Memory B cell (primary cell): Measurements from ENCODE around the gene NFYA.
A peak's percentile ranks its signal among the peaks of the same experiment; 100 is the strongest.
"Not testable (repeated sequence)": the region's sequence is repeated elsewhere in the genome, so short reads cannot be mapped to it uniquely, and the experiment has no call there.

ENCODE experiments used
- ATAC-seq: fragments of 150-1000 bp; cut with Tn5 transposase; 2 replicates; pipeline ENCODE4 v1.10.0; 2021; ENCODE audit warnings: low read depth, mild to moderate bottlenecking, moderate library complexity
- DNase-seq, 2 donors: peaks; one replicate each; pipeline ENCODE4 v3.0.0; 2022; ENCODE audit warnings: low spot score in 2 of 2
- H3K27ac Mint-ChIP-seq: one replicate; pipeline ENCODE4 v1.8.0; 2022; ENCODE audit warnings: mild to moderate bottlenecking, moderate library complexity, mixed read lengths
- H3K27me3 Mint-ChIP-seq: one replicate; pipeline ENCODE4 v1.8.0; 2022; ENCODE audit warnings: mixed read lengths
- H3K36me3 Mint-ChIP-seq: one replicate; pipeline ENCODE4 v1.8.0; 2022; ENCODE audit warnings: mild to moderate bottlenecking, mixed read lengths
- H3K4me1 Mint-ChIP-seq: one replicate; pipeline ENCODE4 v1.8.0; 2022; ENCODE audit warnings: mixed read lengths
- H3K4me3 Mint-ChIP-seq: one replicate; pipeline ENCODE4 v1.8.0; 2022; ENCODE audit warnings: mild to moderate bottlenecking, moderate library complexity, mixed read lengths
- H3K9me3 Mint-ChIP-seq: one replicate; pipeline ENCODE4 v1.8.0; 2022; ENCODE audit warnings: mixed read lengths

The NFYA gene

GRCh38 chr6:41092421-41093140, 19.8 kb downstream of the NFYA start:
- H3K27ac Mint-ChIP-seq: no peak overlapping the region
- no peaks in the 10 kb centered on the region for H3K27me3 Mint-ChIP-seq
- H3K4me3 Mint-ChIP-seq: no peak overlapping the region
- DNase-seq: no peak
- no peaks in the 10 kb centered on the region for H3K4me1 Mint-ChIP-seq
- H3K36me3 Mint-ChIP-seq: peaks cover 34% of the 10 kb centered on the region
- ATAC-seq: peak; percentile 39
- no peaks in the 10 kb centered on the region for H3K9me3 Mint-ChIP-seq

- H3K9me3 Mint-ChIP-seq: no peaks in the 10 kb centered on the region
- no peak overlapping the region for H3K4me3 Mint-ChIP-seq
- H3K4me1 Mint-ChIP-seq: no peaks in the 10 kb centered on the region
- DNase-seq (no peak), ATAC-seq (no peak)
- no peak overlapping the region for H3K27ac Mint-ChIP-seq
- H3K27me3 Mint-ChIP-seq: no peaks in the 10 kb centered on the region
- peaks cover 41% of the 10 kb centered on the region for H3K36me3 Mint-ChIP-seq
Observed at GRCh38 chr6:41093729-41094128, 21.0 kb downstream of the NFYA start.

- ATAC-seq (no peak), DNase-seq (no peak)
- Mint-ChIP-seq H3K27ac (no peak overlapping the region), H3K4me1 (no peaks in the 10 kb centered on the region), H3K27me3 (no peaks in the 10 kb centered on the region), H3K9me3 (no peaks in the 10 kb centered on the region), H3K4me3 (no peak overlapping the region), H3K36me3 (peaks cover 39% of the 10 kb centered on the region)
Observed at GRCh38 chr6:41097467-41098090, 24.8 kb downstream of the NFYA start.

- H3K27me3 Mint-ChIP-seq: no peaks in the 10 kb centered on the region
- H3K36me3 Mint-ChIP-seq: peaks cover 37% of the 10 kb centered on the region
- H3K4me1 Mint-ChIP-seq: no peaks in the 10 kb centered on the region
- no peak overlapping the region for H3K27ac Mint-ChIP-seq
- H3K4me3 Mint-ChIP-seq: no peak overlapping the region
- DNase-seq: no peak
- ATAC-seq: no peak
- no peaks in the 10 kb centered on the region for H3K9me3 Mint-ChIP-seq
Observed at GRCh38 chr6:41098366-41098765, 25.6 kb downstream of the NFYA start.

- no peak overlapping the region for H3K27ac Mint-ChIP-seq
- H3K4me3 Mint-ChIP-seq: no peak overlapping the region
- ATAC-seq: no peak
- no peaks in the 10 kb centered on the region for H3K9me3 Mint-ChIP-seq
- no peak for DNase-seq
- H3K27me3 Mint-ChIP-seq: no peaks in the 10 kb centered on the region
- H3K4me1 Mint-ChIP-seq: no peaks in the 10 kb centered on the region
- peaks cover 26% of the 10 kb centered on the region for H3K36me3 Mint-ChIP-seq
Observed at GRCh38 chr6:41100871-41101287, 28.1 kb downstream of the NFYA start.

- no peak for DNase-seq
- Mint-ChIP-seq H3K36me3 (peaks cover 10% of the 10 kb centered on the region), H3K9me3 (no peaks in the 10 kb centered on the region), H3K27me3 (no peaks in the 10 kb centered on the region), H3K27ac (no peak overlapping the region), H3K4me3 (no peak overlapping the region), H3K4me1 (no peaks in the 10 kb centered on the region)
- no peak for ATAC-seq
Observed at GRCh38 chr6:41103847-41104246, 31.1 kb downstream of the NFYA start.

- no peak overlapping the region for H3K4me3 Mint-ChIP-seq
- H3K27me3 Mint-ChIP-seq: no peaks in the 10 kb centered on the region
- H3K9me3 Mint-ChIP-seq: no peaks in the 10 kb centered on the region
- H3K27ac Mint-ChIP-seq: no peak overlapping the region
- no peaks in the 10 kb centered on the region for H3K4me1 Mint-ChIP-seq
- DNase-seq (no peak), ATAC-seq (no peak)
- peaks cover 7% of the 10 kb centered on the region for H3K36me3 Mint-ChIP-seq
Observed at GRCh38 chr6:41111017-41111416, 38.2 kb downstream of the NFYA start.

GRCh38 chr6:41115027-41115426, 42.3 kb downstream of the NFYA start:
- ATAC-seq, H3K27ac Mint-ChIP-seq, H3K9me3 Mint-ChIP-seq, H3K36me3 Mint-ChIP-seq, H3K4me1 Mint-ChIP-seq, H3K27me3 Mint-ChIP-seq, DNase-seq, H3K4me3 Mint-ChIP-seq: not testable (repeated sequence)

GRCh38 chr6:41119508-41119907, 46.7 kb downstream of the NFYA start:
- no peaks in the 10 kb centered on the region for H3K9me3 Mint-ChIP-seq
- DNase-seq: no peak
- no peak for ATAC-seq
- H3K27me3 Mint-ChIP-seq: no peaks in the 10 kb centered on the region
- H3K36me3 Mint-ChIP-seq: peaks cover 17% of the 10 kb centered on the region
- no peak overlapping the region for H3K4me3 Mint-ChIP-seq
- H3K27ac Mint-ChIP-seq: no peak overlapping the region
- H3K4me1 Mint-ChIP-seq: no peaks in the 10 kb centered on the region

- H3K4me1 Mint-ChIP-seq: no peaks in the 10 kb centered on the region
- ATAC-seq (no peak), DNase-seq (no peak)
- peaks cover 15% of the 10 kb centered on the region for H3K36me3 Mint-ChIP-seq
- H3K27ac Mint-ChIP-seq: no peak overlapping the region
- no peaks in the 10 kb centered on the region for H3K27me3 Mint-ChIP-seq
- H3K9me3 Mint-ChIP-seq: no peaks in the 10 kb centered on the region
- H3K4me3 Mint-ChIP-seq: no peak overlapping the region
Observed at GRCh38 chr6:41120058-41120457, 47.3 kb downstream of the NFYA start.

- no peaks in the 10 kb centered on the region for H3K27me3 Mint-ChIP-seq
Observed at GRCh38 chr6:41122373-41122772, 49.6 kb downstream of the NFYA start.

GRCh38 chr6:41122918-41123317, 50.1 kb downstream of the NFYA start:
- Mint-ChIP-seq H3K4me1 (no peaks in the 10 kb centered on the region), H3K4me3 (no peak overlapping the region), H3K27me3 (no peaks in the 10 kb centered on the region), H3K9me3 (no peaks in the 10 kb centered on the region), H3K36me3 (peaks cover 17% of the 10 kb centered on the region), H3K27ac (no peak overlapping the region)
- ATAC-seq: no peak
- no peak for DNase-seq

More at GRCh38 chr6:41122373-41122772, 49.6 kb downstream of the NFYA start:
- H3K4me3 Mint-ChIP-seq: no peak overlapping the region
- H3K36me3 Mint-ChIP-seq: peaks cover 16% of the 10 kb centered on the region
- DNase-seq (no peak), ATAC-seq (no peak)
- no peaks in the 10 kb centered on the region for H3K4me1 Mint-ChIP-seq
- no peaks in the 10 kb centered on the region for H3K9me3 Mint-ChIP-seq
- H3K27ac Mint-ChIP-seq: no peak overlapping the region

- H3K36me3 Mint-ChIP-seq: peaks cover 16% of the 10 kb centered on the region
- ATAC-seq (no peak), DNase-seq (no peak)
- no peaks in the 10 kb centered on the region for H3K4me1 Mint-ChIP-seq
- H3K4me3 Mint-ChIP-seq: no peak overlapping the region
- no peaks in the 10 kb centered on the region for H3K27me3 Mint-ChIP-seq
- H3K27ac Mint-ChIP-seq: no peak overlapping the region
- H3K9me3 Mint-ChIP-seq: no peaks in the 10 kb centered on the region
Observed at GRCh38 chr6:41125282-41125681, 52.5 kb downstream of the NFYA start.

GRCh38 chr6:41132254-41132653, 59.5 kb downstream of the NFYA start:
- no peak for DNase-seq
- H3K27me3 Mint-ChIP-seq: no peaks in the 10 kb centered on the region
- no peaks in the 10 kb centered on the region for H3K9me3 Mint-ChIP-seq
- no peak overlapping the region for H3K27ac Mint-ChIP-seq
- ATAC-seq: no peak
- no peak overlapping the region for H3K4me3 Mint-ChIP-seq
- no peaks in the 10 kb centered on the region for H3K4me1 Mint-ChIP-seq
- H3K36me3 Mint-ChIP-seq: peaks cover 25% of the 10 kb centered on the region
